ENCODE measurements around the gene RNF34.
A peak's percentile ranks its signal among the peaks of the same experiment; 100 is the strongest.

The RNF34 gene

DNA sequence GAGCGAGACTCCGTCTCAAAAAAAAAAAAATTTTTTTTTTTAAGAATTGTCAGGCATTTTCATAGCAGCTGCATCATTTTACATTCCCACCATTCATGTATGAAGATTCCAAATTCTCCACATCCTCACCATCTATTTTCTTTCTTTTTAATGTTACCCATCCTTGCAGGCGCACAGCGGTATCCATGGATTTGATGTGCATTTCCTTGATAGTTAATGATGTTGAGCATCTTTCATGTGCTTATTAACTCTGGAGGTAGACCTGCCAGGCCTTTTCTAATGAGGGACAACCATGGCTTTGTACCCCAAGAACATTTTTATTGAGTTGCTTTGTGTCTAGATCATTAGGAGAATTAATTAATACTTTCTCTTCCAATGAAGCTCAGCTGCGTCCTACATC is 1.6 kb upstream of the RNF34 start:
- peak overlapping the region; percentile 86 for H3K4me3 ChIP-seq (ENCODE audit: low read length, poor library complexity, severe bottlenecking)
- H3K9me2 ChIP-seq (replicated peaks; ENCODE audit: low read depth, low read length), result no peaks in the 10 kb centered on the region
- no peaks in the 10 kb centered on the region for H3K36me3 ChIP-seq (ENCODE audit: insufficient read depth, low read length)
- no peaks in the 10 kb centered on the region for H3K9me3 ChIP-seq (ENCODE audit: insufficient read depth, low read depth, low read length)
- H3K9ac ChIP-seq (ENCODE audit: low read depth, low read length, poor library complexity, severe bottlenecking), result peak overlapping the region; percentile 86
- H2AFZ ChIP-seq (ENCODE audit: low read length), result no peak overlapping the region
- TF ChIP-seq EZH2phosphoT487 (IDR thresholded peaks at IDR 0.05; ENCODE audit: borderline replicate concordance) (no peak), CTCF (conservative IDR thresholded peaks at IDR 0.05; ENCODE audit: low read length) (no peak)
- peaks cover 21% of the 10 kb centered on the region for H4K20me1 ChIP-seq (ENCODE audit: insufficient read depth, low read length, poor library complexity, severe bottlenecking)
- H3K79me2 ChIP-seq (ENCODE audit: insufficient read depth, low read length), result peaks cover 45% of the 10 kb centered on the region
- peaks cover 30% of the 10 kb centered on the region for H3K4me1 ChIP-seq (ENCODE audit: insufficient read depth, low read length, poor library complexity, severe bottlenecking)
- H3K4me2 ChIP-seq (ENCODE audit: low read depth, low read length, poor library complexity, severe bottlenecking), result peak overlapping the region; percentile 77
- H3K27me3 ChIP-seq (ENCODE audit: insufficient read depth, low read length, poor library complexity, severe bottlenecking), result no peaks in the 10 kb centered on the region
- no peaks in the 10 kb centered on the region for H3F3A ChIP-seq (ENCODE audit: low read depth)

- H3K79me2 ChIP-seq (ENCODE audit: insufficient read depth, low read length), result peaks cover 63% of the 10 kb centered on the region
- H3F3A ChIP-seq (ENCODE audit: low read depth), result no peaks in the 10 kb centered on the region
- peak overlapping the region; percentile 47 for H2AFZ ChIP-seq (ENCODE audit: low read length)
These were observed 618 bp downstream of the RNF34 start for GRCh38 chr12:121400332-121401139.

DNA sequence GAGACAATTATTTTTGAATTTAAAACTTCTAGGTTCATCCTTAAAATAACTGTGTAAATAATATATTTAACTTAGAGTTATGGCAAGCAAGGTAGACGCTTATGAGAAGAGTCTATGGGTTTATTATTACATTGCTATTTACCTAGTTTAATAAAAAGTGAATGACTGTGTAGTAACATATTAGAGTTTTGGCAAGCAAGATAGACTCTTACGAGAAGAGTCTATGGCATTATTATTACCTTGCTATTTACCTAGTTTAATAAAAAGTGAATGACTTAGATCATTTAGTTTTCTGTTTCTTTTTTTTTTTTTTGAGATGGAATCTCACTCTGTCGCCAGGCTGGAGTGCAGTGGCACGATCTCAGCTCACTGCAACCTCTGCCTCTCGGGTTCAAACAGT is 3.8 kb downstream of the RNF34 start:
- H3K79me2 ChIP-seq (ENCODE audit: insufficient read depth, low read length), result peaks cover 74% of the 10 kb centered on the region
- no peak overlapping the region for H3K9ac ChIP-seq (ENCODE audit: low read depth, low read length, poor library complexity, severe bottlenecking)
- no peaks in the 10 kb centered on the region for H3K9me3 ChIP-seq (ENCODE audit: insufficient read depth, low read depth, low read length)
- H3K4me2 ChIP-seq (ENCODE audit: low read depth, low read length, poor library complexity, severe bottlenecking), result peak overlapping the region; percentile 19
- no peaks in the 10 kb centered on the region for H3F3A ChIP-seq (ENCODE audit: low read depth)
- H4K20me1 ChIP-seq (ENCODE audit: insufficient read depth, low read length, poor library complexity, severe bottlenecking), result peaks cover 24% of the 10 kb centered on the region
- no peaks in the 10 kb centered on the region for H3K9me2 ChIP-seq (replicated peaks; ENCODE audit: low read depth, low read length)
- peaks cover 7% of the 10 kb centered on the region; the same call in 1 of the 2 replicates for H3K36me3 ChIP-seq (ENCODE audit: insufficient read depth, low read length)
- H2AFZ ChIP-seq (ENCODE audit: low read length), result no peak overlapping the region
- TF ChIP-seq CTCF (conservative IDR thresholded peaks at IDR 0.05; ENCODE audit: low read length) (no peak), EZH2phosphoT487 (IDR thresholded peaks at IDR 0.05; ENCODE audit: borderline replicate concordance) (no peak)
- H3K4me1 ChIP-seq (ENCODE audit: insufficient read depth, low read length, poor library complexity, severe bottlenecking), result peaks cover 32% of the 10 kb centered on the region
- H3K4me3 ChIP-seq (ENCODE audit: low read length, poor library complexity, severe bottlenecking), result no peak overlapping the region
- H3K27me3 ChIP-seq (ENCODE audit: insufficient read depth, low read length, poor library complexity, severe bottlenecking), result no peaks in the 10 kb centered on the region

More at GRCh38 chr12:121400332-121401139, 618 bp downstream of the RNF34 start:
- no peaks in the 10 kb centered on the region for H3K9me3 ChIP-seq (ENCODE audit: insufficient read depth, low read depth, low read length)
- H3K9ac ChIP-seq (ENCODE audit: low read depth, low read length, poor library complexity, severe bottlenecking), result peak overlapping the region; percentile 87
- H3K4me1 ChIP-seq (ENCODE audit: insufficient read depth, low read length, poor library complexity, severe bottlenecking), result peaks cover 36% of the 10 kb centered on the region
- H4K20me1 ChIP-seq (ENCODE audit: insufficient read depth, low read length, poor library complexity, severe bottlenecking), result peaks cover 24% of the 10 kb centered on the region
- no peaks in the 10 kb centered on the region for H3K9me2 ChIP-seq (replicated peaks; ENCODE audit: low read depth, low read length)
- TF ChIP-seq CTCF (conservative IDR thresholded peaks at IDR 0.05; ENCODE audit: low read length), result no peak
- TF ChIP-seq EZH2phosphoT487 (IDR thresholded peaks at IDR 0.05; ENCODE audit: borderline replicate concordance), result no peak
- H3K4me3 ChIP-seq (ENCODE audit: low read length, poor library complexity, severe bottlenecking), result peak overlapping the region; percentile 86
- H3K27me3 ChIP-seq (ENCODE audit: insufficient read depth, low read length, poor library complexity, severe bottlenecking), result no peaks in the 10 kb centered on the region
- H3K36me3 ChIP-seq (ENCODE audit: insufficient read depth, low read length), result no peaks in the 10 kb centered on the region; the same call in 1 of the 2 replicates
- peak overlapping the region; percentile 97 for H3K4me2 ChIP-seq (ENCODE audit: low read depth, low read length, poor library complexity, severe bottlenecking)
